Muscle layer of colon (tissue), 2 donors: Measurements from ENCODE around the gene ZNF287.

Source experiments
- H3K27ac ChIP-seq: one replicate; pipeline ENCODE4 v1.7.0; 2013; ENCODE audit warnings: low read depth, mild to moderate bottlenecking, low read length, moderate library complexity
- H3K27me3 ChIP-seq, 2 donors: one replicate each; pipeline ENCODE4 v1.7.0; 2013; ENCODE audit warnings: low read length in 2 of 2, mild to moderate bottlenecking in 2 of 2; ENCODE audit not compliant: insufficient read depth in 2 of 2, control insufficient read depth in 1 of 2
- H3K36me3 ChIP-seq: one replicate; pipeline ENCODE4 v1.7.0; 2013; ENCODE audit warnings: mild to moderate bottlenecking, low read length; ENCODE audit not compliant: insufficient read depth
- H3K4me1 ChIP-seq: one replicate; pipeline ENCODE4 v1.7.0; 2013; ENCODE audit warnings: mild to moderate bottlenecking, low read length; ENCODE audit not compliant: insufficient read depth
- H3K4me3 ChIP-seq, 2 donors: one replicate each; pipeline ENCODE4 v1.7.0; 2013; ENCODE audit warnings: low read length in 2 of 2, low read depth in 1 of 2, mild to moderate bottlenecking in 1 of 2, moderate library complexity in 1 of 2
- H3K9ac ChIP-seq: one replicate; pipeline ENCODE4 v1.7.0; 2013; ENCODE audit warnings: low read length
- H3K9me3 ChIP-seq: one replicate; pipeline ENCODE4 v1.7.0; 2013; ENCODE audit warnings: mild to moderate bottlenecking, low read length
- donor health status: abdominal sarcoma.
- donor health status: Adenocarcinoma of cecum.

ZNF287 gene

DNA sequence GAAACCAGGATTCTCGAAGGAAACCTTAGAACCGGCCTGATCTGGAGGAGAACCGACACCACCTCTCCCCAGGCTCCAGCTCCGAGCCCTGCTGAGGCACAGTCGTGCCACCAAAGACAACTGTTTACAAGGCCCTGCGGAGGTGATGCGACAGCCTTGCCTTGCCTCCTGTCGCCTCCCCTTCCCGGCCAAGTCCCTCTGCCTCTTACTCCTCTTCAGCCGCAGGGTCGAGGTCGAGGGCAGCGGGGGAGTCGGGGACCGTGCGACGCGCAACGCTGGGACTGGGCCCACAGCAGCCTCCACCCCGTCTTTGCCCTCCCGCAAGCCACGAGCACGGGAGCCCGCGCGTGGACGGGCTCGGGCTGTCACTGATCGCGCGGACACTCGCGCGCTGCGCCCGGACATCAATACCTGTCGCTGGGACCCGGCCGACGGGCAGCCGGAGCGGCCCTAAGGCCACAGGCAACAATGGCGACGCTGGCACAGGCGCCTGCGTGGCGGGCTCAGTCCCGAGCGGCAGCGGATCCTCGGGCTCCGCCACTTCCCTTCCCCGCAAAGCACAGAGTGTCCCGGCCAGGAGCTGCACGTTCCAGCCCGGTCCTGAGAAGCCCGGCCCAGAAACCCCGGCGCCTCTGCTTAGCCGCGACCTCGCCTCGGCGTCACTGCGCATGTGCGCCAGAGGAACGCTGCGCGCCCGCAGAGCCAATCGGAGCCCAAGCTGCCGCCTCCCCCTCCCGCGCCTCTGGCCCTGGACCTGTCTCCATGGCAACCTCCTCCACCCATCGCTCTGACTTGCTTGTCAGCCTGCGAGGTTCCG is at the start of gene ZNF287:
Gene ZNF287 (minus strand): TSS at position 664 of the 817 bp plus-strand sequence. CDS start 1,473 bp downstream, outside the sequence.
- Histone ChIP-seq H3K9ac (peak within 1 kb of the TSS; percentile 6), H3K36me3 (peaks cover 2% of the 10 kb centered on the region), H3K4me3 (peak within 1 kb of the TSS; percentile 76 to 97), H3K27me3 (no peaks in the 10 kb centered on the region), H3K4me1 (peaks cover 9% of the 10 kb centered on the region), H3K9me3 (no peaks in the 10 kb centered on the region), H3K27ac (peak within 1 kb of the TSS; percentile 30)

DNA sequence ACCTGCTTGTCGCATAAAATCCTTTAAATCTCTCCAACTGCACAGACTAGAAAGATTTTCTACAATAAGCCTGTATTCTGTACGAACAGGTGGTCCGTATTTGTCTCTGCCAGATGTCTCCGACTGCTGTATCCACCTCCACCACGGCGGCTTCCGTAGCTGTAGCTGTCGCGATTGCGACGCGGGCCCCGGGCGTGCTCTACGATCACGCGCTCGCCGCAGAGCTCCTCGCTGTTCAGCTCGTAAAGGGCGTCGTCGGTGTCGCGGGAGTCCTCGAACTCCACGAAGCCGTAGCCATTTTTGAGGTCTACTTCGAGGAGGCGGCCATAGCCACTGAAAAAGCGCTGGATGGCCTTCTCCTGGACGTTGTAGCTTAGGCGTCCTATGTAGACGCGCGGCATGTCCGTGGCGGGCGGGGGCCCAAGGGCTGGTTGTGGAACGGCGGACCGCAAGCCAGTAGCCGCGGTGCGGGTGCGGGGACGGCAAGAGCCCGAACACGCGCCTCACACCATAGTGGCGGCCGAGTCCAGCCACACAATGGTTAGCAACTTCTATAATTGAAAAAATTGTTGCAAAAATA is 48.6 kb upstream of the ZNF287 start:
- H3K4me3 ChIP-seq, result no peak overlapping the region
- no peaks in the 10 kb centered on the region for H3K36me3 ChIP-seq
- no peak overlapping the region for H3K9ac ChIP-seq
- no peak overlapping the region for H3K27ac ChIP-seq
- no peaks in the 10 kb centered on the region for H3K27me3 ChIP-seq
- H3K4me1 ChIP-seq, result no peaks in the 10 kb centered on the region
- peaks cover 12% of the 10 kb centered on the region for H3K9me3 ChIP-seq

DNA sequence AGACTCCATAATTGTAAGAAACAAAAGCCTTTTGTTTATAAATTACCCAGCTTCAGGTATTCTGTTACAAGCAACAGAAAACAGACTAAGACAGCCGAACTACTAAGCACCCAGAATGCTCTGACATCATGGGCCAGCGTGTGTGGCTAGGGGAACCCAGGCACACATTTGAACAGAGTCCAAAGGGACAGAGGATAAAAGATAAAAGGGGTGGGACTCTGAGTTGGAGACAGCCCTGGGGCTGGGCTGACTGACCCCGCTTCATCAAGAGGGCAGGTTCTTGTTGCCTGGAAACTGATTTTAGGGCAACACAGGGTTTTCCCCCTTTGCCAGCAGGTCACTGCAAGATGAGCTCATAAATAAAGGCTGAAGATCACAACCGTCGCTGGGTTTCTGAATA is 30.5 kb upstream of the ZNF287 start:
- H3K9me3 ChIP-seq, result no peaks in the 10 kb centered on the region
- H3K9ac ChIP-seq, result no peak overlapping the region
- H3K36me3 ChIP-seq, result no peaks in the 10 kb centered on the region
- no peaks in the 10 kb centered on the region for H3K4me1 ChIP-seq
- no peak overlapping the region for H3K27ac ChIP-seq
- no peaks in the 10 kb centered on the region for H3K27me3 ChIP-seq
- no peak overlapping the region for H3K4me3 ChIP-seq

DNA sequence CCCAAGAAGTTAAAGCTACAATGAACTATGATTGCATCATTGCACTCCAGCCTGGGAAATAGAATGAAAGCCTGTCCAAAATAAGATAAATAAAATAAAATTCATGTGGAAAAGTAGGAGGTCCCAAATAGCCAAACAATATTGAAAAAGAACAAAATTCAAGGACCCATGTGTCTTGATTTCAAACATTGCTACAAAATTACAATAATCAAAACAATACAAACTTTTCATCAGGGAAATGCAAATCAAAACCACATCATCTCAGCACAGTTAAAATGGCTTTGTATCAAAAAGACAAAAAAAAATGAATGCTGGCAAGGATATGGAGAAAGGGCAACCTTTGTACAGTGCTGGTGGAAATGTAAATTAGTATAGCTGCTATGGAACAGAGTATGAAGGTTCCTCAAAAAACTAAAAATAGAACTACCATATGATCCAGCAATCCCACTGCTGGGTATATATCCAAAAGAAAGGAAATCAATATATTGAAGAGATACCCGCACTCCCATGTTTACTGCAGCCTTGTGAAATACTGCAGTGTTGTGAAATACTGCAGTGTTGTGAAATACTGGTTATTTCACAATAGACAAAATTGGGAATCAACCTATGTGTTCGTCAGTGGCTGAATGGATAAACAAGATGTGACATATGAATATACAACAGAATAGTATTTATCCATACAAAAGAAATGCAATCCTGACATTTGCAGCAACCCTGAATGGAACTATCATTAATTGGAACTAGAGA is 24.5 kb upstream of the ZNF287 start:
- no peaks in the 10 kb centered on the region for H3K4me1 ChIP-seq
- no peaks in the 10 kb centered on the region for H3K9me3 ChIP-seq
- H3K36me3 ChIP-seq, result no peaks in the 10 kb centered on the region
- H3K27ac ChIP-seq, result no peak overlapping the region
- no peak overlapping the region for H3K9ac ChIP-seq
- H3K4me3 ChIP-seq, result no peak overlapping the region
- H3K27me3 ChIP-seq, result no peaks in the 10 kb centered on the region

DNA sequence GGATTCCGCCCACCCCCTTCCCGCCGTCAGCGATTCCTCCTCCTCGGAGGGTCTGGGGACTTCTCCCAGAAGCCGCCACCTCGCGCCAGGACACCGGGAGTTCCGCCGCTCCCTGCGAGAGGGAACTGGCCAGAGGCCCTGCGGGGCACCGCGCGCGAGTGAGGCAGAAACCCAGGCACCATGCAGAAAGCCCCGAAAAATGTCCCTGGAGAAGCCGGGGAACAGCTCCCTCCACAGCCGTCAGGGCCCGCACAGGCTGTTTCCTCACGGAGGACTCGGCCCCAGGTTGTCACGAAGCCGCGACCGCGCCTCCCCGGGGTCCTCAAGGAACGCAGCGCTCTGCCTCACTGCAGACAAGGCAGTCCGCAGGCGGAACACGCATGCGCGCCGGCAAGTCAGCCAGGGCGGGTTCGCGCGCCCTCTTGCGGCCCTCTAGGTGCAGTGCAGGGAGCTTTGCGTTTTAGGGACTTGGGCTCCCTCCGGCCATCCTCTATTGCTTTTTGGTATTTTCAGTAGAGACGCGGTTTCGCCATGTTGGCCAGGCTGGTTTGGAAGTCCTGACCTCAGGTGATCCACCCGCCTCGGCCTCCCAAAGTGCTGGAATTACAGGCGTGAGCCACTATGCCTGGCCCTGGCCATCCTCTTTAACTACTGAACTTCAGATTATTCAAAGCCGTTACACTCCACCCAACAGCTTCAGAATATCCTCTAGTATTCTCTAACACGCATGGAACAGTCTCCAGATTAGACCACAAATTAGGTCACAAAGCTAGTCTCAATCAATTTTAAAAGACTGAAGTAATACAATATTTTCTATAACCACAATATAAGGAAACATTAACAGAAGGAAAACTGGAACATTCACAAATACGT is 20.3 kb upstream of the ZNF287 start:
- H3K9ac ChIP-seq, result peak overlapping the region; percentile 31
- H3K27ac ChIP-seq, result peak overlapping the region; percentile 82
- no peaks in the 10 kb centered on the region for H3K4me1 ChIP-seq
- H3K4me3 ChIP-seq, result peak overlapping the region; percentile 64 to 71
- no peaks in the 10 kb centered on the region for H3K27me3 ChIP-seq
- H3K9me3 ChIP-seq, result no peaks in the 10 kb centered on the region
- H3K36me3 ChIP-seq, result no peaks in the 10 kb centered on the region

DNA sequence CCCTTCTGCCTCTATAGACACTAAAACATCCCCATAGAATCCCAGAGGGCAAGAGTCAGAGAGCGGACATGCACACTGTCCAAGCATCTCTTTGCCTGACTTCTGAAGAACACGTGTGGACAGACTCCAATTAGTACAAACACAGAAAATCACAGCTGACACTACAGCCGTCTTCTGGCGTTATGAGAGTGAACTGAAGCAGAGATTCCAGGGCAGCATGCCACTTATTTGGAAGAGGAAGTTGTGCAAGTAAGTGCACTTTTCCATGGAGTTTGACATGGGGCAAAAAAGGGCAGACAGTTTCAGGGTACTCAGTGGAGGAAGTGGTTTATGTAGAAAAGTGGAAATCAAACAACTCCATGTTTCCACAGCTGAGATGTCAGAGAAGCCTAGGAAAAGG is 16.8 kb upstream of the ZNF287 start:
- Histone ChIP-seq H3K27me3 (no peaks in the 10 kb centered on the region), H3K9me3 (no peaks in the 10 kb centered on the region), H3K36me3 (no peaks in the 10 kb centered on the region), H3K4me3 (no peak overlapping the region), H3K4me1 (peaks cover 5% of the 10 kb centered on the region), H3K27ac (no peak overlapping the region), H3K9ac (no peak overlapping the region)

DNA sequence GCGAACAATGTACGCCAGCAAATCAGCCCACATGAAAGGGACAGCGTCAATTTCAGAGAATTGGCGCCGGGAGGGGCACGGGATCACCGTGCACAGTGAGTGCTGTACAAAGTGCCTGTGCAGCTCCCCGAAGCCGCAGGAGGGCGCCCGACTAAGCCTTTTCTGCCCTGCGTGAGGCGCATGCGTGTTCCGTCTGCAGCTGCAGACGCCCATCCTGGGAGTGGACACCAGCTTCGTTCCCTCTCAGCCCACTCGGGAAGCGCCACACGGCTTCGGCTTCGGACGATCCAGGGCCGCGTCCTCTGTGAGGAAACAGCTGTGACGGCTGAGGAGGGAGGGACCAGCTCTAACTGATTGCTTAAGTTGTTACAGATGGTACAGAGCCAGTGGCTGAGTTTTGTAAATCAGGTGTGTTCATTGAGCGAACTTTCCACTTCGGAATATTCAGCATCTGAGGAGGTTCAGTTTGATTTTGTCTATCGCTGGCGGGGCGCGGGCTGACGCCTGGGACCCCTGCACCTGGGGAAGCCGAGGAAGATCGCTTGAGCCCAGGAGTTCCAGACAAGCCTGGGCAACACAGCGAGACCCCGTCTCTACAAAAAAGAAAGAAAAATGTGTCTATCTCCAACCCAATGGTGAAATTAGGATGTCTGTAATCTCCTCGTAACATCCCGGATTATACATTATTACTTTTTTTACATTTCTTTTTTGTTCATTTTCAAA is 15.4 kb upstream of the ZNF287 start:
- H3K4me3 ChIP-seq, result peak overlapping the region; percentile 21 to 69
- H3K4me1 ChIP-seq, result peaks cover 5% of the 10 kb centered on the region
- H3K27me3 ChIP-seq, result no peaks in the 10 kb centered on the region
- H3K9ac ChIP-seq, result peak overlapping the region; percentile 37
- H3K9me3 ChIP-seq, result no peaks in the 10 kb centered on the region
- no peaks in the 10 kb centered on the region for H3K36me3 ChIP-seq
- peak overlapping the region; percentile 27 for H3K27ac ChIP-seq

DNA sequence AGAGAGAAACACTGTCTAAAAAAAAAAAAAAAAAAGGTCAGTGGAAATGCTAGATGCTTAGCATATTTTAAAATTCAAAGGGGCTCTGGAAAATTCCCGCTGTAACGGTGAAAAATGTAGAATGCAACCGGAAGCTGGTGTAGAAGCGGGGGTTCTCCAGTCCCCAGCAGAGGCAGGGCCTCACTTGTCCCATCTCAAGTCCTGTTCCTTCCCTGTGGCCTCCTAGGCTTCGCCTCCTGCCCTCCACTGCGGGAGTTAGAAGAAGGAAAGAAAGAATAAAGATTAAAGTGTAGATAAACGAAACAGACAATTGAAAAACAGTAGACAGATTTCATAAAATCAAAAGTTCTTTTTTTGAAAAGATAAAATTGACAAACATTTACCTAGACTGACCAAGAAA is 14.8 kb upstream of the ZNF287 start:
- Histone ChIP-seq H3K4me1 (peaks cover 5% of the 10 kb centered on the region), H3K27me3 (no peaks in the 10 kb centered on the region), H3K9me3 (no peaks in the 10 kb centered on the region), H3K4me3 (peak overlapping the region in 1 of 2 donors; percentile 69), H3K27ac (no peak overlapping the region), H3K36me3 (no peaks in the 10 kb centered on the region), H3K9ac (no peak overlapping the region)

DNA sequence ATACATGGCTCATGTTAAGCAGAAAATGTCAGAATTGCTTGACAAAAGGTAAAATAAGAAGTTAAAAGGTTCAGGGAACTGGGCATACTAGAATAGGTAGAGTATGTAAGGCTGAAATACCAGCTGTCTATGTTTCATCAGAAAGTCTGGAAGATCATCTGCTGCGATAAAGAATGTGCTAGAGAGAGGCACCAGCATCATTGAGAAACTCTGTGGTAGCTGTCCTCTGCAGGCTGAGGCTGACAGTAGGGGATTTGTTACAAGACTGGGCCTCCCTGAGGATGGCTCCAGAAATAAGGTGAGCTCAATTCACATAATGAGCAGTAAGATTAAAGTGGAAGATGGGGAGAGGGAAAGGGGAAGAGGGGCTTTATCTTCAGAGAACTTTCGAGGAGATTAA is 4.5 kb upstream of the ZNF287 start:
- H3K27ac ChIP-seq, result no peak overlapping the region
- peaks cover 5% of the 10 kb centered on the region for H3K4me1 ChIP-seq
- H3K4me3 ChIP-seq, result no peak overlapping the region
- no peaks in the 10 kb centered on the region for H3K9me3 ChIP-seq
- no peak overlapping the region for H3K9ac ChIP-seq
- no peaks in the 10 kb centered on the region for H3K27me3 ChIP-seq
- no peaks in the 10 kb centered on the region for H3K36me3 ChIP-seq

DNA sequence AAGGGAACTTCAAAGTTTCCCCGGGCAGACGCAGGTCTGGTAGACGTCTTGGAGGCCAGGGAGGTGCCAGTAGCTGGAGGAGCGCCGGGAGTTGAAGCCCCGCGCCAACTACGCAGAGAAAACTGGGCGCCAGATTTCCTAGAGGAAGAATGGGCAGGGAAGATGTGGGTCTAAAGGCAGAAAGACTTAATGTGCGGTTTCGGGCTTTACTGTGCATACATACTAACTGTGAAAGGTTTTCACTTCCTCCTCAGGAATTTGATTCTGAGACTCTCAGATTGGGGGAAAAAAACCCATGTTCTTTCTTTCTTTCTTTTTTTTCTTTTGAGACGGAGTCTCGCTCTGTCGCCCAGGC is 331 bp upstream of the ZNF287 start:
- no peaks in the 10 kb centered on the region for H3K36me3 ChIP-seq
- peaks cover 9% of the 10 kb centered on the region for H3K4me1 ChIP-seq
- peak overlapping the region; percentile 76 to 97 for H3K4me3 ChIP-seq
- H3K9ac ChIP-seq, result no peak overlapping the region
- no peaks in the 10 kb centered on the region for H3K27me3 ChIP-seq
- H3K27ac ChIP-seq, result no peak overlapping the region
- H3K9me3 ChIP-seq, result no peaks in the 10 kb centered on the region
